H1 (cell line): Measurements from ENCODE around the gene BCAR3. TPM values are rescaled to one million over a fixed set of nuclear protein-coding genes. Genes with fewer than 3 reads are reported as not detected.

Experiments used
- CBX5 ChIP-seq: fragments of 300-800, 300-1000 bp; sonication (generic); IDR thresholded peaks from 2 replicates; pipeline ENCODE4 v1.7.1; 2016; ENCODE audit warnings: antibody characterized with exemption, low read length, low read depth
- KDM5A ChIP-seq: fragments of 200-600 bp; IDR thresholded peaks from 2 replicates; pipeline ENCODE4 v1.7.1; 2012; ENCODE audit warnings: mild to moderate bottlenecking, low read length, inconsistent platforms, mixed read lengths
- RAD21 ChIP-seq, 2 experiments: IDR thresholded peaks in 1 of 2; conservative IDR thresholded peaks in 1 of 2; 2 replicates each; pipeline ENCODE4 v1.6.1; 2011; ENCODE audit warnings: low read depth in 2 of 2, low read length in 2 of 2, improper control_type of control experiment in 1 of 2, inconsistent platforms in 1 of 2, mild to moderate bottlenecking in 1 of 2, moderate library complexity in 1 of 2
- RXRA ChIP-seq: IDR thresholded peaks from 2 replicates; pipeline ENCODE4 v1.6.1; 2011; ENCODE audit warnings: low read depth, mild to moderate bottlenecking, low read length, moderate library complexity; ENCODE audit not compliant: insufficient read depth
- polyA plus RNA-seq, 7 experiments: library from polyadenylated mRNA; depleted of rRNA in 3 of 7; stranded (reverse) in 5 of 7; unstranded in 2 of 7; fragments of >200 nt in 5 of 7; fragments of 200-250 nt in 2 of 7; gene quantifications; 1 replicate in 5 of 7; 2 replicates in 1 of 7; 4 replicates in 1 of 7; pipeline versions ENCODE4 v1.2.1 to v1.2.3, GENCODE V29; 2011 to 2013; ENCODE audit warnings: missing spikeins in 2 of 7, mixed read lengths in 2 of 7
- total RNA-seq: library from RNA; stranded (reverse); fragmentation: NEBNext Ultra II Directional; extraction: Animal tissue kit (Norgen Biotek cat#: 25700); gene quantifications from 2 replicates; pipeline ENCODE4 v1.2.1, GENCODE V29; 2021
- TF ChIP-seq, protein P1 (sequence below): IDR thresholded peaks from 2 replicates; pipeline ENCODE4 v1.6.1; 2012; ENCODE audit warnings: low read length, inconsistent platforms
- TF ChIP-seq, protein P2 (sequence below): fragments of 300-600 bp; sonication (generic); IDR thresholded peaks from 2 replicates; pipeline ENCODE4 v1.7.1; 2012; ENCODE audit warnings: low read length, moderate library complexity, mild to moderate bottlenecking, inconsistent platforms; ENCODE audit not compliant: insufficient replicate concordance
- TF ChIP-seq, protein P3 (sequence below): IDR thresholded peaks from 2 replicates; pipeline ENCODE4 v1.6.1; 2011; ENCODE audit warnings: low read depth, mild to moderate bottlenecking, low read length; ENCODE audit not compliant: insufficient read depth

BCAR3 gene
- total and polyA plus RNA-seq, 2 of the 8 experiments (the other 6 are each of a cell fraction or from before 2014, with no cell fraction given), result 5.6 to 9.2 TPM

DNA sequence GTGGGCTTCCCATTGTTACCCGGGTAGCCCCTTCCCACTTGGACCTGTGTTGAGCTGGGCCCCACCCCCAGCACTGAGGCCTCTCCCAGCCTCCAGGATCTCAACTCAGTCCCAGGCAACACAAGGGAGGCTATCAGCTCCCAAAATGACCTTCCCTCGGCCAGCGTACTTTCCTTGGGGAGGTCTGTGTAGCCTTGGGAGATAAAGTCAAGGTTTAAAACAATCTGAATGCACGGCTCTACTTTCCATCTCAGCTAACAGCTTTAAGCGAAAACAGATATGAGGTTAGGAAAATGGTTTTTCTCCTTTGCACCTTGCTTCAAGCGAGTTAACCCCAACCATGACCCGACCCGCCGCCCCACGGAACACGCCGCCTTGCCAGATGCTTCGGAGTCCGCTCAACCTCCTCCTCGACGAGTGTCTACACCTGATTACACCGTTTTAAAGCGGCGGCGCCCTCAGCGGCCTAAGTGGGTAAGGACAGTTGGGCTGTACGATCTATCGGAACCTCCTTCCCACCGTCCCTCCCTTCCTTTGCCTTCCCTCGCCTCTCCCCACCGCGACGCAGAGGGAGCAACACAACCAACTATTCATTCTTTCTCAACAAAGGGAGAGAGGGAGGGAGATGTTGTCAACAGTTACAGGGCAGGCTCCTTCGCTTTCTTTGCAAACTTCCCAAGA, 1.1 kb downstream of the BCAR3 start (continued):
- TF ChIP-seq, protein P1, sequence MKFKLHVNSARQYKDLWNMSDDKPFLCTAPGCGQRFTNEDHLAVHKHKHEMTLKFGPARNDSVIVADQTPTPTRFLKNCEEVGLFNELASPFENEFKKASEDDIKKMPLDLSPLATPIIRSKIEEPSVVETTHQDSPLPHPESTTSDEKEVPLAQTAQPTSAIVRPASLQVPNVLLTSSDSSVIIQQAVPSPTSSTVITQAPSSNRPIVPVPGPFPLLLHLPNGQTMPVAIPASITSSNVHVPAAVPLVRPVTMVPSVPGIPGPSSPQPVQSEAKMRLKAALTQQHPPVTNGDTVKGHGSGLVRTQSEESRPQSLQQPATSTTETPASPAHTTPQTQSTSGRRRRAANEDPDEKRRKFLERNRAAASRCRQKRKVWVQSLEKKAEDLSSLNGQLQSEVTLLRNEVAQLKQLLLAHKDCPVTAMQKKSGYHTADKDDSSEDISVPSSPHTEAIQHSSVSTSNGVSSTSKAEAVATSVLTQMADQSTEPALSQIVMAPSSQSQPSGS, result no peak
- TF ChIP-seq CBX5, result no peak
- TF ChIP-seq KDM5A, result no peak
- TF ChIP-seq, protein P2, sequence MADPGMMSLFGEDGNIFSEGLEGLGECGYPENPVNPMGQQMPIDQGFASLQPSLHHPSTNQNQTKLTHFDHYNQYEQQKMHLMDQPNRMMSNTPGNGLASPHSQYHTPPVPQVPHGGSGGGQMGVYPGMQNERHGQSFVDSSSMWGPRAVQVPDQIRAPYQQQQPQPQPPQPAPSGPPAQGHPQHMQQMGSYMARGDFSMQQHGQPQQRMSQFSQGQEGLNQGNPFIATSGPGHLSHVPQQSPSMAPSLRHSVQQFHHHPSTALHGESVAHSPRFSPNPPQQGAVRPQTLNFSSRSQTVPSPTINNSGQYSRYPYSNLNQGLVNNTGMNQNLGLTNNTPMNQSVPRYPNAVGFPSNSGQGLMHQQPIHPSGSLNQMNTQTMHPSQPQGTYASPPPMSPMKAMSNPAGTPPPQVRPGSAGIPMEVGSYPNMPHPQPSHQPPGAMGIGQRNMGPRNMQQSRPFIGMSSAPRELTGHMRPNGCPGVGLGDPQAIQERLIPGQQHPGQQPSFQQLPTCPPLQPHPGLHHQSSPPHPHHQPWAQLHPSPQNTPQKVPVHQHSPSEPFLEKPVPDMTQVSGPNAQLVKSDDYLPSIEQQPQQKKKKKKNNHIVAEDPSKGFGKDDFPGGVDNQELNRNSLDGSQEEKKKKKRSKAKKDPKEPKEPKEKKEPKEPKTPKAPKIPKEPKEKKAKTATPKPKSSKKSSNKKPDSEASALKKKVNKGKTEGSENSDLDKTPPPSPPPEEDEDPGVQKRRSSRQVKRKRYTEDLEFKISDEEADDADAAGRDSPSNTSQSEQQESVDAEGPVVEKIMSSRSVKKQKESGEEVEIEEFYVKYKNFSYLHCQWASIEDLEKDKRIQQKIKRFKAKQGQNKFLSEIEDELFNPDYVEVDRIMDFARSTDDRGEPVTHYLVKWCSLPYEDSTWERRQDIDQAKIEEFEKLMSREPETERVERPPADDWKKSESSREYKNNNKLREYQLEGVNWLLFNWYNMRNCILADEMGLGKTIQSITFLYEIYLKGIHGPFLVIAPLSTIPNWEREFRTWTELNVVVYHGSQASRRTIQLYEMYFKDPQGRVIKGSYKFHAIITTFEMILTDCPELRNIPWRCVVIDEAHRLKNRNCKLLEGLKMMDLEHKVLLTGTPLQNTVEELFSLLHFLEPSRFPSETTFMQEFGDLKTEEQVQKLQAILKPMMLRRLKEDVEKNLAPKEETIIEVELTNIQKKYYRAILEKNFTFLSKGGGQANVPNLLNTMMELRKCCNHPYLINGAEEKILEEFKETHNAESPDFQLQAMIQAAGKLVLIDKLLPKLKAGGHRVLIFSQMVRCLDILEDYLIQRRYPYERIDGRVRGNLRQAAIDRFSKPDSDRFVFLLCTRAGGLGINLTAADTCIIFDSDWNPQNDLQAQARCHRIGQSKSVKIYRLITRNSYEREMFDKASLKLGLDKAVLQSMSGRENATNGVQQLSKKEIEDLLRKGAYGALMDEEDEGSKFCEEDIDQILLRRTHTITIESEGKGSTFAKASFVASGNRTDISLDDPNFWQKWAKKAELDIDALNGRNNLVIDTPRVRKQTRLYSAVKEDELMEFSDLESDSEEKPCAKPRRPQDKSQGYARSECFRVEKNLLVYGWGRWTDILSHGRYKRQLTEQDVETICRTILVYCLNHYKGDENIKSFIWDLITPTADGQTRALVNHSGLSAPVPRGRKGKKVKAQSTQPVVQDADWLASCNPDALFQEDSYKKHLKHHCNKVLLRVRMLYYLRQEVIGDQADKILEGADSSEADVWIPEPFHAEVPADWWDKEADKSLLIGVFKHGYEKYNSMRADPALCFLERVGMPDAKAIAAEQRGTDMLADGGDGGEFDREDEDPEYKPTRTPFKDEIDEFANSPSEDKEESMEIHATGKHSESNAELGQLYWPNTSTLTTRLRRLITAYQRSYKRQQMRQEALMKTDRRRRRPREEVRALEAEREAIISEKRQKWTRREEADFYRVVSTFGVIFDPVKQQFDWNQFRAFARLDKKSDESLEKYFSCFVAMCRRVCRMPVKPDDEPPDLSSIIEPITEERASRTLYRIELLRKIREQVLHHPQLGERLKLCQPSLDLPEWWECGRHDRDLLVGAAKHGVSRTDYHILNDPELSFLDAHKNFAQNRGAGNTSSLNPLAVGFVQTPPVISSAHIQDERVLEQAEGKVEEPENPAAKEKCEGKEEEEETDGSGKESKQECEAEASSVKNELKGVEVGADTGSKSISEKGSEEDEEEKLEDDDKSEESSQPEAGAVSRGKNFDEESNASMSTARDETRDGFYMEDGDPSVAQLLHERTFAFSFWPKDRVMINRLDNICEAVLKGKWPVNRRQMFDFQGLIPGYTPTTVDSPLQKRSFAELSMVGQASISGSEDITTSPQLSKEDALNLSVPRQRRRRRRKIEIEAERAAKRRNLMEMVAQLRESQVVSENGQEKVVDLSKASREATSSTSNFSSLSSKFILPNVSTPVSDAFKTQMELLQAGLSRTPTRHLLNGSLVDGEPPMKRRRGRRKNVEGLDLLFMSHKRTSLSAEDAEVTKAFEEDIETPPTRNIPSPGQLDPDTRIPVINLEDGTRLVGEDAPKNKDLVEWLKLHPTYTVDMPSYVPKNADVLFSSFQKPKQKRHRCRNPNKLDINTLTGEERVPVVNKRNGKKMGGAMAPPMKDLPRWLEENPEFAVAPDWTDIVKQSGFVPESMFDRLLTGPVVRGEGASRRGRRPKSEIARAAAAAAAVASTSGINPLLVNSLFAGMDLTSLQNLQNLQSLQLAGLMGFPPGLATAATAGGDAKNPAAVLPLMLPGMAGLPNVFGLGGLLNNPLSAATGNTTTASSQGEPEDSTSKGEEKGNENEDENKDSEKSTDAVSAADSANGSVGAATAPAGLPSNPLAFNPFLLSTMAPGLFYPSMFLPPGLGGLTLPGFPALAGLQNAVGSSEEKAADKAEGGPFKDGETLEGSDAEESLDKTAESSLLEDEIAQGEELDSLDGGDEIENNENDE, result no peak
- TF ChIP-seq RAD21 (IDR thresholded peaks at IDR 0.05 in 1 of 2, conservative IDR thresholded peaks at IDR 0.05 in 1 of 2; ENCODE audit: low read depth in 2 of 2, low read length in 2 of 2), result peak; percentile 61 to 68
- no peak for TF ChIP-seq RXRA
- TF ChIP-seq, protein P3, sequence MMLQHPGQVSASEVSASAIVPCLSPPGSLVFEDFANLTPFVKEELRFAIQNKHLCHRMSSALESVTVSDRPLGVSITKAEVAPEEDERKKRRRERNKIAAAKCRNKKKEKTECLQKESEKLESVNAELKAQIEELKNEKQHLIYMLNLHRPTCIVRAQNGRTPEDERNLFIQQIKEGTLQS, result no peak
